Neural cell (in vitro differentiated cells): ENCODE measurements around the gene RCAN1. TPM values are rescaled to one million over a fixed set of nuclear protein-coding genes. Genes with fewer than 3 reads are reported as not detected.

Experiments used
- H2AFZ ChIP-seq: fragments of 200-600, 300-800 bp; sonication (generic), shearing (Covaris generic); 2 replicates; pipeline ENCODE4 v1.6.0; 2014; ENCODE audit warnings: low read depth, mild to moderate bottlenecking, antibody characterized with exemption, low read length, moderate library complexity
- H3F3A ChIP-seq: fragments of 200-600 bp; shearing (Covaris generic); 2 replicates; pipeline ENCODE4 v1.6.1; 2016; ENCODE audit warnings: mild to moderate bottlenecking, moderate library complexity, mixed read lengths, antibody characterized with exemption, low read length; ENCODE audit not compliant: insufficient read depth, poor library complexity, severe bottlenecking
- H3K27ac ChIP-seq: fragments of 200-600, 300-800 bp; sonication (generic), shearing (Covaris generic); 2 replicates; pipeline ENCODE4 v1.5.1; 2014; ENCODE audit warnings: mild to moderate bottlenecking, low read length, moderate library complexity
- H3K27me3 ChIP-seq: fragments of 300-800, 200-600 bp; sonication (generic), shearing (Covaris generic); 2 replicates; pipeline ENCODE4 v1.6.0; 2014; ENCODE audit warnings: mild to moderate bottlenecking, low read depth, low read length, moderate library complexity; ENCODE audit not compliant: insufficient read depth
- H3K36me3 ChIP-seq: fragments of 300-800, 200-600 bp; sonication (generic), shearing (Covaris generic); 2 replicates; pipeline ENCODE4 v1.5.1; 2014; ENCODE audit warnings: mild to moderate bottlenecking, antibody characterized with exemption, low read length, moderate library complexity; ENCODE audit not compliant: insufficient read depth
- H3K4me2 ChIP-seq: fragments of 300-800, 200-600 bp; sonication (generic), shearing (Covaris generic); 2 replicates; pipeline ENCODE4 v1.6.0; 2014; ENCODE audit warnings: mild to moderate bottlenecking, low read length
- H3K4me3 ChIP-seq: fragments of 300-800, 200-600 bp; sonication (generic), shearing (Covaris generic); 2 replicates; pipeline ENCODE4 v1.5.1; 2014; ENCODE audit warnings: mild to moderate bottlenecking, low read length, moderate library complexity
- H3K79me2 ChIP-seq: fragments of 200-600 bp; shearing (Covaris generic); replicated peaks from 2 replicates; pipeline ENCODE4 v1.6.0; 2014; ENCODE audit warnings: mild to moderate bottlenecking, low read length, moderate library complexity; ENCODE audit not compliant: insufficient read depth
- H3K9ac ChIP-seq: fragments of 300-800, 200-600 bp; sonication (generic), shearing (Covaris generic); 2 replicates; pipeline ENCODE4 v1.6.1; 2016; ENCODE audit warnings: mild to moderate bottlenecking, low read length, mixed read lengths
- H3K9me2 ChIP-seq: fragments of 200-600 bp; shearing (Covaris generic); 2 replicates; pipeline ENCODE4 v1.6.1; 2016; ENCODE audit warnings: mild to moderate bottlenecking, low read length, mixed read lengths; ENCODE audit not compliant: insufficient read depth
- H3K9me3 ChIP-seq: fragments of 200-600, 300-800 bp; sonication (generic), shearing (Covaris generic); 2 replicates; pipeline ENCODE4 v1.6.1; 2016; ENCODE audit warnings: mild to moderate bottlenecking, mixed run types, low read length, moderate library complexity, mixed read lengths
- H4K20me1 ChIP-seq: fragments of 200-600 bp; shearing (Covaris generic); 2 replicates; pipeline ENCODE4 v1.6.1; 2016; ENCODE audit warnings: mild to moderate bottlenecking, mixed run types; ENCODE audit not compliant: insufficient read depth
- CTCF ChIP-seq: fragments of 450-650 bp; IDR thresholded peaks from 2 replicates; pipeline ENCODE4 v1.5.1; 2014; ENCODE audit warnings: antibody characterized with exemption, mild to moderate bottlenecking, moderate library complexity; ENCODE audit not compliant: poor library complexity, severe bottlenecking
- EP300 ChIP-seq: fragments of 450-650 bp; conservative IDR thresholded peaks from 2 replicates; pipeline ENCODE4 v1.6.1; 2014; ENCODE audit warnings: antibody characterized with exemption, mild to moderate bottlenecking, moderate library complexity; ENCODE audit not compliant: poor library complexity, severe bottlenecking
- EZH2 ChIP-seq: fragments of 200-600, 300-800 bp; shearing (Covaris generic), sonication (generic); IDR thresholded peaks from 2 replicates; pipeline ENCODE4 v1.6.1; 2014; ENCODE audit warnings: antibody characterized with exemption, low read length, borderline replicate concordance, mild to moderate bottlenecking; ENCODE audit not compliant: insufficient read depth, poor library complexity, severe bottlenecking
- MXI1 ChIP-seq: fragments of 450-650 bp; conservative IDR thresholded peaks from 2 replicates; pipeline ENCODE4 v1.6.1; 2014; ENCODE audit warnings: antibody characterized with exemption, mild to moderate bottlenecking; ENCODE audit not compliant: poor library complexity, severe bottlenecking
- POLR2AphosphoS5 ChIP-seq: IDR thresholded peaks from 2 replicates; pipeline ENCODE4 v1.6.1; 2012
- RAD21 ChIP-seq: fragments of 450-650 bp; conservative IDR thresholded peaks from 2 replicates; pipeline ENCODE4 v1.6.1; 2014; ENCODE audit warnings: antibody characterized with exemption, mild to moderate bottlenecking, moderate library complexity
- SMC3 ChIP-seq: fragments of 450-650 bp; conservative IDR thresholded peaks from 2 replicates; pipeline ENCODE4 v1.6.1; 2014; ENCODE audit warnings: antibody characterized with exemption, mild to moderate bottlenecking, moderate library complexity; ENCODE audit not compliant: poor library complexity
- TAF1 ChIP-seq: IDR thresholded peaks from 2 replicates; pipeline ENCODE4 v1.6.1; 2012; ENCODE audit warnings: low read depth
- polyA plus RNA-seq: library from polyadenylated mRNA; depleted of rRNA; stranded (reverse); fragments of >200 nt; gene quantifications from 2 replicates; pipeline ENCODE4 v1.2.3, GENCODE V29; 2014
- TF ChIP-seq, protein P1 (sequence below): IDR thresholded peaks from 2 replicates; pipeline ENCODE4 v1.6.1; 2012; ENCODE audit warnings: borderline replicate concordance

Gene RCAN1
- polyA plus RNA-seq, 1 donor from 2014 or later, result 46.0 TPM

- no peaks in the 10 kb centered on the region for H3F3A ChIP-seq
- no peak overlapping the region for H2AFZ ChIP-seq
- no peaks in the 10 kb centered on the region for H3K9me3 ChIP-seq
- no peaks in the 10 kb centered on the region for H3K79me2 ChIP-seq
- no peaks in the 10 kb centered on the region for H3K36me3 ChIP-seq
- no peak overlapping the region for H3K4me2 ChIP-seq
- H3K4me3 ChIP-seq, result no peak overlapping the region
- no peaks in the 10 kb centered on the region for H4K20me1 ChIP-seq
- no peaks in the 10 kb centered on the region for H3K27me3 ChIP-seq
- H3K9me2 ChIP-seq, result no peaks in the 10 kb centered on the region
- H3K9ac ChIP-seq, result no peak overlapping the region
- TF ChIP-seq MXI1, result no peak
- TF ChIP-seq POLR2AphosphoS5, result no peak
- H3K27ac ChIP-seq, result no peak overlapping the region
Measured at GRCh38 chr21:34531399-34531798, 83.5 kb downstream of the RCAN1 start.

GRCh38 chr21:34530261-34530660 is 84.7 kb downstream of the RCAN1 start:
- Histone ChIP-seq H3K36me3 (no peaks in the 10 kb centered on the region), H3F3A (no peaks in the 10 kb centered on the region), H3K9me2 (no peaks in the 10 kb centered on the region), H3K79me2 (no peaks in the 10 kb centered on the region), H2AFZ (no peak overlapping the region), H3K27ac (no peak overlapping the region), H3K4me3 (no peak overlapping the region), H3K27me3 (no peaks in the 10 kb centered on the region), H4K20me1 (no peaks in the 10 kb centered on the region), H3K9ac (no peak overlapping the region), H3K9me3 (no peaks in the 10 kb centered on the region), H3K4me2 (no peak overlapping the region)
- TF ChIP-seq MXI1 (no peak), EP300 (no peak), SMC3 (no peak), TAF1 (no peak), EZH2 (no peak), RAD21 (no peak), POLR2AphosphoS5 (no peak), CTCF (no peak)
- TF ChIP-seq, protein P1, sequence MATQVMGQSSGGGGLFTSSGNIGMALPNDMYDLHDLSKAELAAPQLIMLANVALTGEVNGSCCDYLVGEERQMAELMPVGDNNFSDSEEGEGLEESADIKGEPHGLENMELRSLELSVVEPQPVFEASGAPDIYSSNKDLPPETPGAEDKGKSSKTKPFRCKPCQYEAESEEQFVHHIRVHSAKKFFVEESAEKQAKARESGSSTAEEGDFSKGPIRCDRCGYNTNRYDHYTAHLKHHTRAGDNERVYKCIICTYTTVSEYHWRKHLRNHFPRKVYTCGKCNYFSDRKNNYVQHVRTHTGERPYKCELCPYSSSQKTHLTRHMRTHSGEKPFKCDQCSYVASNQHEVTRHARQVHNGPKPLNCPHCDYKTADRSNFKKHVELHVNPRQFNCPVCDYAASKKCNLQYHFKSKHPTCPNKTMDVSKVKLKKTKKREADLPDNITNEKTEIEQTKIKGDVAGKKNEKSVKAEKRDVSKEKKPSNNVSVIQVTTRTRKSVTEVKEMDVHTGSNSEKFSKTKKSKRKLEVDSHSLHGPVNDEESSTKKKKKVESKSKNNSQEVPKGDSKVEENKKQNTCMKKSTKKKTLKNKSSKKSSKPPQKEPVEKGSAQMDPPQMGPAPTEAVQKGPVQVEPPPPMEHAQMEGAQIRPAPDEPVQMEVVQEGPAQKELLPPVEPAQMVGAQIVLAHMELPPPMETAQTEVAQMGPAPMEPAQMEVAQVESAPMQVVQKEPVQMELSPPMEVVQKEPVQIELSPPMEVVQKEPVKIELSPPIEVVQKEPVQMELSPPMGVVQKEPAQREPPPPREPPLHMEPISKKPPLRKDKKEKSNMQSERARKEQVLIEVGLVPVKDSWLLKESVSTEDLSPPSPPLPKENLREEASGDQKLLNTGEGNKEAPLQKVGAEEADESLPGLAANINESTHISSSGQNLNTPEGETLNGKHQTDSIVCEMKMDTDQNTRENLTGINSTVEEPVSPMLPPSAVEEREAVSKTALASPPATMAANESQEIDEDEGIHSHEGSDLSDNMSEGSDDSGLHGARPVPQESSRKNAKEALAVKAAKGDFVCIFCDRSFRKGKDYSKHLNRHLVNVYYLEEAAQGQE, result no peak

- Histone ChIP-seq H4K20me1 (no peaks in the 10 kb centered on the region), H3K79me2 (no peaks in the 10 kb centered on the region), H3K27me3 (no peaks in the 10 kb centered on the region), H3K4me3 (no peak overlapping the region), H3K9me2 (no peaks in the 10 kb centered on the region), H3K36me3 (no peaks in the 10 kb centered on the region), H3K9me3 (no peaks in the 10 kb centered on the region), H3K9ac (no peak overlapping the region), H3F3A (no peaks in the 10 kb centered on the region), H2AFZ (no peak overlapping the region), H3K27ac (no peak overlapping the region), H3K4me2 (no peak overlapping the region)
- no peak for TF ChIP-seq EP300
- TF ChIP-seq POLR2AphosphoS5, result no peak
- no peak for TF ChIP-seq MXI1
- TF ChIP-seq CTCF, result no peak
- TF ChIP-seq TAF1, result no peak
- no peak for TF ChIP-seq RAD21
- TF ChIP-seq EZH2, result no peak
Measured at GRCh38 chr21:34528131-34528561, 86.8 kb downstream of the RCAN1 start.
